Right renal pelvis (tissue), 4 donors: ENCODE results near the gene ZBTB47. TPM values are rescaled to one million over a fixed set of nuclear protein-coding genes. Genes with fewer than 3 reads are reported as not detected.

Experiments
- DNase-seq, 4 donors: peaks; one replicate each; pipeline ENCODE4 v3.0.0-alpha.2; 2013; ENCODE audit warnings: low read depth in 4 of 4, low spot score in 3 of 4, missing footprints in 1 of 4
- polyA plus RNA-seq, 4 donors: library from polyadenylated mRNA; unstranded; fragments of 120-200 nt; gene quantifications; one replicate each; pipeline ENCODE4 v1.2.1, GENCODE V29; 2013; ENCODE audit not compliant: insufficient read length in 4 of 4

The ZBTB47 gene
- polyA plus RNA-seq, 4 donors = 15.4 to 18.3 (median 15.6) TPM

GRCh38 chr3:42682301-42683070 is 29.0 kb downstream of the ZBTB47 start:
- DNase-seq = no peak

GRCh38 chr3:42683875-42684598 is 30.5 kb downstream of the ZBTB47 start:
- DNase-seq = no peak

DNA sequence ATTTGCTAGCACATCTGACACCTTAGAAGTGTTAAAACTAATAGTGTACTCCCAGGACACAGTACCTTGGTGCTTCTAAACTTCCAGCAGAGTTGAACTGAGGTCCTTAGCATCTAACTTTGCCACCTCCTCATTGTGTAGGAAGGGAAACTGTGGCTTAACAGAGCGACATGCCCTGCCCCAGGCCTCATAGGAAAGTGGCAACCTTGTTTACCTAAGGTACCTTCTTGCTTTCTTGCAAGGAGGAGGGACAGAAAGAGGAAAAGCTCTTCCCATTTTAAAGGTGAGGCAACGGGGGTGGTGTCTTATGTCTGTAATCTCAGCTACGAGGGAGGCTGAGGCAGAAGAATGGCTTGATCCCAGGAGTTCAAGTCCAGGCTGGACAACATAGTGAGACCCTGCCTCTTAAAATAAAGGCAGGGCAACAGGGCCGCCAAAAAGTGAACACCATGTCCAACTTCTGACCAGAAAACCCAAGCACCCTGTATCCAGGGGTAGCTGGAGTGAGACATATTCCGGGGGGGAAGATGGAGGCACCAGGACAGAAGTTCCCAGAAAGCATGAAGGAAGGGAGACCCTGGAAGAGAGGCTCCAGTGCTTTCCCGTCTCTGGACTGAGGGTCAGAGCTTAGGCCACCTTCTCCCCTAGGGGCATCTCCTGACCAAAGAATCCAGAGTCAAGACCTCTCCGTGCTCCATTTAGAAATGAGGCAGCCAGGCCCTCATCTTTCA is 31.3 kb downstream of the ZBTB47 start:
- DNase-seq = no peak

- DNase-seq = no peak
Observed at GRCh38 chr3:42685363-42685881, 31.9 kb downstream of the ZBTB47 start, which contains the start of gene KLHL40. Gene KLHL40, plus strand, starts transcription at chr3:42685537. Its CDS starts 82 bp downstream, at chr3:42685619.

DNA sequence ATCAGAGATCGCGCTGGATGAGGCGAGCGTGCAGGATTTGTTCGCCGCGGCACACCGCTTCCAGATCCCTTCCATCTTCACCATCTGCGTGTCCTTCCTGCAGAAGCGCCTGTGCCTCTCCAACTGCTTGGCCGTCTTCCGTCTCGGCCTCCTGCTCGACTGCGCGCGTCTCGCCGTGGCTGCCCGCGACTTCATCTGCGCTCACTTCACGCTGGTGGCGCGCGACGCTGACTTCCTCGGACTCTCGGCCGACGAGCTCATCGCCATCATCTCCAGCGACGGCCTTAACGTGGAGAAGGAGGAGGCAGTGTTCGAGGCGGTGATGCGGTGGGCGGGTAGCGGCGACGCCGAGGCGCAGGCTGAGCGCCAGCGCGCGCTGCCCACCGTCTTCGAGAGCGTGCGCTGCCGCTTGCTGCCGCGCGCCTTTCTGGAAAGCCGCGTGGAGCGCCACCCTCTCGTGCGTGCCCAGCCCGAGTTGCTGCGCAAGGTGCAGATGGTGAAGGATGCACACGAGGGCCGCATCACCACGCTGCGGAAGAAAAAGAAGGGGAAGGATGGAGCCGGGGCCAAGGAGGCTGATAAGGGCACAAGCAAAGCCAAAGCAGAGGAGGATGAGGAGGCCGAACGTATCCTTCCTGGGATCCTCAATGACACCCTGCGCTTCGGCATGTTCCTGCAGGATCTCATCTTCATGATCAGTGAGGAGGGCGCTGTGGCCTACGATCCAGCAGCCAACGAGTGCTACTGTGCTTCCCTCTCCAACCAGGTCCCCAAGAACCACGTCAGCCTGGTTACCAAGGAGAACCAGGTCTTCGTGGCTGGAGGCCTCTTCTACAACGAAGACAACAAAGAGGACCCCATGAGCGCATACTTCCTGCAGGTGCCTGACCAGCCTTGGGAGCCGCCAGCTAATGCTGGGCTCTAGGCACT is 32.7 kb downstream of the ZBTB47 start:
- DNase-seq = peak in 1 of 4 donors; percentile 23

- no peak for DNase-seq
Observed at GRCh38 chr3:42686832-42687650, 33.5 kb downstream of the ZBTB47 start.

DNA sequence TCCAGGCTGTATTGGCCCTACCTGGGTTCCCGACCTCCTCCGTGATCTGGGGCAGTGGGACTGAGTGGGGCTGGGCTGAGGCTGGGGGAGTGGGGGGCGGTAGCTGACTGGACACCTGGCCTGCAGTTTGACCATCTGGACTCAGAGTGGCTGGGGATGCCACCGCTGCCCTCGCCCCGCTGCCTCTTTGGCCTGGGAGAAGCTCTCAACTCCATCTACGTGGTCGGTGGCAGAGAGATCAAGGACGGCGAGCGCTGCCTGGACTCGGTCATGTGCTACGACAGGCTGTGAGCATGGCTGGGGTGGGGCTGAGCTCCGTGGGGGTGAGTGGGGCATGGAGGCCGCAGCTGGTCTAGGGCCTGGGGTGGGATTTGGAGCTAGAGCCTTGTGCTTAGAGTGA is 34.5 kb downstream of the ZBTB47 start:
- DNase-seq = no peak

GRCh38 chr3:42688487-42689420 is 35.3 kb downstream of the ZBTB47 start:
- DNase-seq = no peak

DNA sequence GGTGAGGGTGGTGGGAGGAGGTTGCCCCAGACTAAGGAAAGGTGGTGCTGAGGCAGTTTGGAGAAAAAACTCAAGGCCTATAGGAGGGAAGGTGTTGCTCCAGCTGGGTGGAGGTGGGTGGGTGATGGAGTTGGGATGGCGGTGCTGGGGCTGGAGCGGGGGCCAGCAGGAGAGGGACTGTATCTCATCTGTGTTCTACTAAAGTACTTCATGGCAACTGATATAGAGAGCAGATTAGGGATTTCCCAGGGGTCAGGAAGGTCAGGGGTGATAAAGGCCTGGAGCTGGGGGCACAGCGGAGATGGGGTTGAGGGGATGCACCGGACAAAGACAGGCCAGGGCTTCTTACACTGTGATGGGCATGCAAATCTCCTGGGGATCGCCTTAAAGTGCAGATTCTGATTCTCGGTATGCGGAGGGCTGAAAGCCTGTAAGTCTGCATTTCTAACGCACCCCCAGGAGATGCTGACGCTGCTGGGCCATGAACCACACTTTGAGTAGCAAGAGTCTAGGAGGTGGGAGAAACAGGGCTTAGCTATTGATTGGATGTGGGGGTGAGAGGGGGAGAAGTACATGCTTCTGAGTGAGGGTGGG is 36.0 kb downstream of the ZBTB47 start:
- DNase-seq = no peak

DNA sequence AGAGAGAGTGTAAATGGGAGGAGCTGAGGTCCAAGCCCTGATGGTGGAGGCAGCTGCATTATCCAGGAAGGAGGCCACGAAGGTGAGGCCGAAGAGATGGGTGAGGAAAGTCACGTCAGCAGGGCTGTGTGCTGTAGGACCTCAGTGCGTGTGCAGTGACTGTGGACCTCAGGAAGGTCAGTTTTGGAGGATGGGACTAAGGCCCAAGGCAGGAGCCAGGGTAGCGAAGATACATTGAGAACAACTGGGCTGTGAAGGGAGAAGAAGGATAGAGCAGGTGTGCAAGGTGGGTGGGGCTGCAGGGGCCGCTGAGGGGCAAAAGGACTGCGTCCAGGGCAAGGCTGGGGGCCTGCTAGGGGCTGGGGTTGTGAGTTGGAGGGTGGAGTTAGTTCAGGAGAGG is 36.7 kb downstream of the ZBTB47 start:
- DNase-seq = no peak

- DNase-seq = no peak
Observed at GRCh38 chr3:42690766-42691680, 37.5 kb downstream of the ZBTB47 start.

- DNase-seq = no peak
Observed at GRCh38 chr3:42691816-42692666, 38.5 kb downstream of the ZBTB47 start.

DNA sequence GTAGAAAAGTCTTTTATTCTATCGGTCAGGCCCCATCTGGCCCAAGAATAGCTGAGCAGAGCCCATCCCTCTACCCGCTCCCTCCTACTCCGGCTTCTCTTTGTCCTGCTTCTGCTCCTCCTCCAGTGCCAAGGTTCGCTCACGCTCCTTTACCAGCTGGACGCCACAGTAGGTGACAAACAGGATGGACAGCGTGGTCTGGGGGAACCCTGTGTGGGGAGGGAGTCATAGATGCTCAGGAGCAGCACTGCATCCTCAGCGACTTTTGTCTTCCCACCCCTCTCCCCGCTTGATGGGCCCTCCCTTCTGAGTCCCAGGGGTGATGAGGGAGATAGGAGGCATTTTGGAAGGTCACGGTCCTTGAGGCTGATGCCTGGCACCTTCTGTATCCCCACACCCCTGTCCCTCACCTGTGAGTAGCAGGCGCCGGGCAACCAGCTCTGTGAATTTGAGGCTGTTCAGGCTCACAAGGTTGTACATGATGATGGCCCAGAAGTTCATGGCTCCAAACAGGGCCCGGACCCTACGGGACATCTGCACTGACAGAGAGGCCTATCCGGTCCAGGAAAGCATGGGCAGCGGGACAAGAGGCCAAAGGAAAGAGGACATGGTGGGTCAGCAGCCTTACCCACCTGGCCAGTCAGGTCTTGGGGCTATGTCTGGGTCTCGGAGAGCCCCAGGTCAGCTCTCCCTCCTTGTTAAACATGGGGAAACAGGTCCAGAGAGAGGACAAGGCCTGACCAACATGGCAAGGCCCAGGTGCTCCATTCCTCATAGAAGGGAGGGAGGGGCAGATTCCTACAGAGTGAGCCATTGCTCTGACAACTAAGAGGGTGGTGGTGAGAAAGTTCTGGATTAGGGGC is 39.4 kb downstream of the ZBTB47 start:
- DNase-seq = no peak

DNA sequence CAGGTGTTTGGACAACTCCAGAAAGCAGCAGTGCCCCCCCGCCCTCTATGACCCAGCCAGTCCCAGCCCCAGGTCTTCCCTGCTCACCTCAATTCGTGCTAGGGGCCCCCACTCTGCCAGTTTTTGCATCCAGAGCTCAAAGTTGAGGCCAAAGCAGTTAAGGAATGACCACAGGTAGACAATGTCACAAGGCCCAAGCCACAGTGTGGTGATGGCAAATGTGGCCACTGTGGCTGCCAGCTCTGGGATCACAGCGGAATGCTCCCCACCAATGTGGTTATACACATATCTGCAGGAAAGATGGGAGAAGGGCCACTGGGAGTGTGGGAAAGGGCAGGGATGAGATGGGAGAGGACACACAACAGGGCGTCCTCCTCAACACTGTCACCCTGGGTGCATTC is 40.0 kb downstream of the ZBTB47 start:
- DNase-seq = no peak

- DNase-seq = no peak
Observed at GRCh38 chr3:42694366-42694765, 40.9 kb downstream of the ZBTB47 start.
